ENCODE data around the gene TRIP12.

Gene TRIP12

GRCh38 chr2:229714736-229715541 lies 206.9 kb downstream of the TRIP12 start:
- no peak for DNase-seq (ENCODE audit: extremely low read depth, low read depth)
- peak overlapping the region; percentile 39 for H3K4me3 ChIP-seq (replicated peaks; ENCODE audit: low read depth, low read length)
- peak; percentile 2 for TF ChIP-seq CTCF (IDR thresholded peaks at IDR 0.05; ENCODE audit: low read depth, low read length, missing control alignments)

- DNase-seq (ENCODE audit: extremely low read depth, low read depth), result no peak
- peak within 1 kb of the TSS; percentile 39 for H3K4me3 ChIP-seq (replicated peaks; ENCODE audit: low read depth, low read length)
- no peak for TF ChIP-seq CTCF (IDR thresholded peaks at IDR 0.05; ENCODE audit: low read depth, low read length, missing control alignments)
These were observed 207.6 kb downstream of the TRIP12 start, which contains the start of gene DNER for GRCh38 chr2:229714080-229714735. Gene DNER, minus strand, starts transcription at chr2:229714555. Its CDS starts 132 bp downstream, at chr2:229714423.
